Mucosa of descending colon (tissue), 3 donors: ENCODE data around the gene PIP4K2C. TPM values are rescaled to one million over a fixed set of nuclear protein-coding genes. Genes with fewer than 3 reads are reported as not detected.

Experiments
- ATAC-seq: fragments of 200-7000 bp; cut with Tn5 transposase; one replicate; pipeline ENCODE4 v1.9.1; 2020; ENCODE audit warnings: mild to moderate bottlenecking, moderate library complexity
- DNase-seq, 3 donors: peaks; one replicate each; pipeline ENCODE4 v3.0.0-alpha.2; 2020
- H3K36me3 ChIP-seq: fragments of 200-600 bp; one replicate; pipeline ENCODE4 v1.8.0; 2021; ENCODE audit warnings: low read depth, mild to moderate bottlenecking
- H3K4me1 ChIP-seq: fragments of 200-600 bp; one replicate; pipeline ENCODE4 v1.8.0; 2021; ENCODE audit warnings: low read depth, mild to moderate bottlenecking
- H3K4me3 ChIP-seq: fragments of 200-600 bp; one replicate; pipeline ENCODE4 v1.8.0; 2021; ENCODE audit warnings: mild to moderate bottlenecking
- H3K9me3 ChIP-seq: fragments of 200-600 bp; one replicate; pipeline ENCODE4 v1.8.0; 2021; ENCODE audit warnings: mild to moderate bottlenecking
- intact Hi-C, 2 donors: fragments of 100-400 bp; cut with DNase I in 1 of 2; cut with micrococcal nuclease in 1 of 2; formaldehyde crosslinking; loops; one replicate each; pipeline versions ENCODE4 v1.11.0 to v1.11.1; 2022; cut with DNase I, micrococcal nuclease
- total RNA-seq, 3 donors: library from RNA; stranded (reverse); fragmentation: NEBNext Ultra II Directional in 2 of 3; extraction: Animal tissue kit (Norgen Biotek cat#: 25700) in 2 of 3; gene quantifications; one replicate each; pipeline versions ENCODE4 v1.2.1 to v1.2.4, GENCODE V29; 2021 to 2023
- TF ChIP-seq, protein P1 (sequence below): fragments of 200-600 bp; IDR thresholded peaks from one replicate; pipeline ENCODE4 v1.8.0; 2022; ENCODE audit warnings: antibody characterized with exemption, mild to moderate bottlenecking
- donor health status: DM: no; HTN: no; CAD: no; lungs with moderate emphysema.
- donor health status: DM: no; HTN: no; CAD: no.
- donor health status: DM: no; HTN: yes; CAD: no.

Gene PIP4K2C
- total RNA-seq, 3 donors from 2014 or later: 39.0 to 55.5 (median 54.2) TPM

DNA sequence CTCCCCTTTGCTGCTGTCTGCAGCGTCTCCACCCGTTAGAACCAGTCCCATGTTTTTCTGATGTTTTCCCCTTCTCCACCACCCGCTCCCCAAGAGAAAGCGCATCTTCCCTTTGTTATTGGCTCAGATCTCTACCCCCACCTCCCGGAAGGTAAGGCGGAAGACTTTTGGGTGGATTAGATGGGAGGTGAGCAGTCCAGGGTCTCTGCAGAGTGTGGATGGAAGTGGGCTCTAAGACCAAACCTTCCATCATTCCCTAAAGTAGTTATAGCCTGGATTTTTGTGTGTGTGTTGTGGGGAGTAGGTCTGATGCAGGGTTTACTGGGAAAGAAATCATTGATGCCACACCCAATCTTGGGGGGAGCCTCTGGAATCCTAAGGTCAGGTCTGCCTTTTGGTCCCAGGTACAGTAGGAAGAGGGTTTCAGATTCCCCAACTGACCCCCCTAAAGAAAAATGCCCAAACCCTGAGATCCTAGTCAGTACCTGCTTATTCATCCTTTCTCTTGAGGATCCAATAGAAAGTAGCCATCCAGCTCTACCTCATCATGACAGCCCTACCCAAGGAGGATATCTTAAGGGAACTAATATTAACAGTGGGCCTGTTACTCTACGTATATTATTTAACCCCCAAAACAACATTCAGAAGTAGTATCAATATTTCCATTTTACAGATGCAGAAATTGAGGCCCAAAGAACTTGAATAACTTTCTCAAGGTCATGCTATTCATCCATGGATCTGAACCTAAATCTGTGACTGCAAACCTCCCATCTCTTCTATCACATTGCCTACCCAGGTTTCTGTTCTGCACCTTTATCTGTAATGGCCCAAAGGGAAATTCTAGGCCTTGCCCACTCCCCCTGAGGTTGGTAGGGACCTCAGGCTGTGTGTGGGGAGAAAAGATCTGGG is 40.1 kb upstream of the PIP4K2C start:
- peaks cover 3% of the 10 kb centered on the region for H3K36me3 ChIP-seq
- DNase-seq (no peak), ATAC-seq (no peak)
- H3K4me1 ChIP-seq: peaks cover 7% of the 10 kb centered on the region
- no peak overlapping the region for H3K4me3 ChIP-seq
- no peaks in the 10 kb centered on the region for H3K9me3 ChIP-seq
- intact Hi-C loops: no loop called here
- TF ChIP-seq, protein P1, sequence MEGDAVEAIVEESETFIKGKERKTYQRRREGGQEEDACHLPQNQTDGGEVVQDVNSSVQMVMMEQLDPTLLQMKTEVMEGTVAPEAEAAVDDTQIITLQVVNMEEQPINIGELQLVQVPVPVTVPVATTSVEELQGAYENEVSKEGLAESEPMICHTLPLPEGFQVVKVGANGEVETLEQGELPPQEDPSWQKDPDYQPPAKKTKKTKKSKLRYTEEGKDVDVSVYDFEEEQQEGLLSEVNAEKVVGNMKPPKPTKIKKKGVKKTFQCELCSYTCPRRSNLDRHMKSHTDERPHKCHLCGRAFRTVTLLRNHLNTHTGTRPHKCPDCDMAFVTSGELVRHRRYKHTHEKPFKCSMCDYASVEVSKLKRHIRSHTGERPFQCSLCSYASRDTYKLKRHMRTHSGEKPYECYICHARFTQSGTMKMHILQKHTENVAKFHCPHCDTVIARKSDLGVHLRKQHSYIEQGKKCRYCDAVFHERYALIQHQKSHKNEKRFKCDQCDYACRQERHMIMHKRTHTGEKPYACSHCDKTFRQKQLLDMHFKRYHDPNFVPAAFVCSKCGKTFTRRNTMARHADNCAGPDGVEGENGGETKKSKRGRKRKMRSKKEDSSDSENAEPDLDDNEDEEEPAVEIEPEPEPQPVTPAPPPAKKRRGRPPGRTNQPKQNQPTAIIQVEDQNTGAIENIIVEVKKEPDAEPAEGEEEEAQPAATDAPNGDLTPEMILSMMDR: no peak

DNA sequence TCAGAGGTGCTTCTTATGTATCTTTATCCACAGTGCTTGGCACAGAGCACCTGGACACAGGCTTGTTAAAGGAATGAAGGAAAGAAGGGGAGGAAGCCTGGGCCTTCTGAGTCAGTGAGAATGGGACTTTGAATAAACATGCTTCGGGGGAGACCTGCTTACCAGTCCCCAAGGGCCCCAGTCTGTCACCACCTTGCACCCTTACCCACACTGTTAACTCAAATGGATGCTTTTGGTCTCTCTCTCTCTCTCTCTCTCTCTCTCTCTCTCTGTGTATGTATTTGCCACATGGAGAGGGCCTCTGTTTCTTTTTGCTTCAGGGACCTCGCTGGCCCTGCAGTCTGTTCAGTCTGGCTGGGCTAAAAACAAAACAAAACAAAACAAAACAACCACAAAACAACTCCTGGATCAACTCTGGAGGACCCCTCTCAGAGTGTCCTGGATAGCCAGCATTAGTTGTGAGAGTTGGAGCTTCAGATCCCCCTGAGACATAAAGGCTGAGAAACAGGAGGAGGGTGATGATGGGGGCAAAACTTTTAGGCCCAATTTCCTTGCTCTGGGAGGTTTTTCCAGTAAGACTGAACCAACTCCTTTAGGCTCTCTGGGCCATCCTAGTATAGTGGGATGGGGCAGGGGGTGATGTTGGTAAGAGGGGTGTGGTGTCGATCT is 39.2 kb upstream of the PIP4K2C start:
- Histone ChIP-seq H3K36me3 (peaks cover 3% of the 10 kb centered on the region), H3K4me3 (no peak overlapping the region), H3K4me1 (peaks cover 2% of the 10 kb centered on the region), H3K9me3 (no peaks in the 10 kb centered on the region)
- TF ChIP-seq, protein P1: no peak
- DNase-seq (no peak), ATAC-seq (no peak)
- intact Hi-C loops: no loop called here

DNA sequence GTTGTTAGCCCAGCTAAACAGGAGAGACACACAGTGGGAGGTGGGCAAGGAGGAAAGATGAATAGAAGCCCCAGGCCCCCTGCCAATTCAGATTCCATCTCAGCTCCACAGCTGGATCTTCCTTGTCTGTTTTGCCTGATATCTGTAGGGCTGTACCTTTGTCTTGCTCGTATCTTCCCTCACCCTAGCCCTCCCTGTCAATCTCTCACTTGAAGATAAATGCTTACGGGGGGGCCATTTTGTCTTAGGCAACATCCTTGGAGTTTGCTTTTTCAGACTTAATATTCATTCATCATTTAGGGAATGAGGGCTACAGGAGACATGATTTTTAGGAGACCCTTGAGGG is 38.7 kb upstream of the PIP4K2C start:
- Histone ChIP-seq H3K4me1 (peaks cover 2% of the 10 kb centered on the region), H3K36me3 (no peaks in the 10 kb centered on the region), H3K9me3 (no peaks in the 10 kb centered on the region), H3K4me3 (no peak overlapping the region)
- TF ChIP-seq, protein P1: no peak
- ATAC-seq (no peak), DNase-seq (no peak)
- intact Hi-C loops: no loop called here

DNA sequence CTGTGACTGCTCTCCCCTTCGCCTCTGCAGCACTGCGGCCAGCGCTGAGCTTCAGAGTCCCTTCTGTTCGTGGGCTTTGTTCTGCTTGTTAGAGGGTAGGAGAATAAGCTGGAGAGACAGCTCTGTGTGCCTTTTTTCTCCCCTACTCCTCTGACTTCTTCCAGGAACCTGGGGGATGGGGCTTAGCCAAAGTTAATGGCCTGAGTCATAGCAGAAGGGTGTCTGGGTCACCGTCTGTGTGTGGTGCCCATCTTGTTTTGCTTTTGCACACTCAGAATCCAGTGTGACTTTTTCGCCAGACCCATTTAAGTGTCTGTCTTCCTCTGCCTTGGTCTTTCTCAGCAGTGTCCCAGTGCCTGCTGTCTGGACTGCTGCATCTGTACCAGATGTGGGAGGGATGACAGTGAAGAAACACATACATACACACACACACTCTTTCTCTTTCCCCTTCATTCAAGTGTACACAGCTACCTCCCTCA is 38.1 kb upstream of the PIP4K2C start:
- Histone ChIP-seq H3K9me3 (no peaks in the 10 kb centered on the region), H3K4me3 (no peak overlapping the region), H3K36me3 (no peaks in the 10 kb centered on the region), H3K4me1 (peaks cover 2% of the 10 kb centered on the region)
- DNase-seq (no peak), ATAC-seq (no peak)
- intact Hi-C loops: no loop called here
- TF ChIP-seq, protein P1: no peak

DNA sequence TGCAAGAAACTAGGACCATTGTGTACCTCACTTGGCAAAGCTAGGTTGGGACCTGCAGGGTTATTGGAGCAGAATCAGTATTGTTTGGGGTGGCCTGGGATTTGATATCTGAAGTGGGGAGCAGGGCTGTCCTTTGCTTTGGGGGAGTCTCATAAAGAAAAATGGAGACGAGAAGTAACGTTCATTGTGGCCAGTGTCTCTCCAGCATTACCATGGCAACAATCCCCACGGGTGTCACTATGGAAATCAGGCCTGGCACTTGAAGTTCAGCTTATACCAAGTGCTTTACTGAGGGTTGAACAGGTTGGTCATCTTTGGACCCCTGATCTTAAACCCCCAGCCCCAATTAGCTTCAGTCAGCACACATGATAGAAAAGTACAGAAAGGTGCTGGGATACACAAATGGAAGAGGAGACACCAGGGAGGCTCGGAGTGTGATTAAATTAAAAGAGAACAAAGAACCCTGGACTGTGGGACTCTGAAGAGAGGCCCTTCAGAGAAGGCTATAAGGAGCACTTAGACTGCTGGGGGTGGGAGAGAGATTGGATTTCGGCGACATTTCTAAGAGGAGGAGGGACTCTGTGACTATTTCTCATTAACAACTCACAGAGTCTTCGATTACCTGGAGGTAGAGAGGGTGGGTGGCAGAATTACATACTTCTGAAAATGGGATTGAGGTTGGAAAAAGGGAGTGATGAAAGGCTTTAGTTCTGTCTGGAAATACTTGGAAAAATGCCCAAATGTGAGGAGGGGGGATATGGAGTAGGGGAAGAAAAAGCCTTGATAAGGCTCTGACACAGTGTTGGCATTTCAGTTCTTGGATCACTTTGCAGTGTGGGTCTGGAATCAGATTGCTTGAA is 37.4 kb upstream of the PIP4K2C start:
- DNase-seq: no peak
- Histone ChIP-seq H3K4me1 (peaks cover 2% of the 10 kb centered on the region), H3K4me3 (no peak overlapping the region), H3K9me3 (no peaks in the 10 kb centered on the region), H3K36me3 (no peaks in the 10 kb centered on the region)
- intact Hi-C loops: no loop called here
- TF ChIP-seq, protein P1: no peak
- no peak for ATAC-seq
